ENCODE results near the gene FADS1. TPM values are rescaled to one million over a fixed set of nuclear protein-coding genes. Genes with fewer than 3 reads are reported as not detected.

The FADS1 gene
- total and polyA plus RNA-seq, 2 of the 8 experiments (the other 6 are each of a cell fraction or from before 2014, with no cell fraction given): 115 to 141 TPM

DNA sequence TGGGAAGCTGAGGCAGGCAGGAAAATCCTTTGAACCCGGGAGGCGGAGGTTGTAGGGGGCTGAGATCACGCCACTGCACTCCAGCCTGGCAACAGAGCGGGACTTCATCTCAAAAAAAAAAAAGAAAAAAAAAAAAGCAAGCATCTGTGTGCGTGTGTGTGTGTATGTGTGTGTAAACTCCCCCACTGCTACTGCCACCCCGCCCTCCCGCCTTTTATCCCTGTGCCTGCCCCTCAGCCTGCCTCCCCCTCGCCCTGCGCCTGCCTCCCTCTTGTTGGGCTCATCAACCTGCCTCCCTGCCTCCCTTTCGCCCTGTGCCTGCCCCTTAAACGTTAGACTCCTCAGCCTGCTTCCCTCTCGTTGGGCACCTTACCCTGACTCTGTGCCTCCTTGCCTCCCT is 42.4 kb downstream of the FADS1 start:
- WGBS, 2 experiments (ENCODE audit: extremely low coverage in 1 of 2, insufficient coverage in 1 of 2, insufficient read length in 1 of 2, insufficient replicate concordance in 2 of 2, low coverage in 1 of 2, low lambda C conversion rate in 2 of 2, missing lambda C conversion rate in 1 of 2): 83% methylated on average over 7 of the region's 12 CpGs; no CpG with 5 or more reads in 1 of the 2 experiments
- no peak for DNase-seq (ENCODE audit: low read depth in 1 of 2, low spot score in 2 of 2)
- ChIA-PET CTCF (ENCODE audit: partially characterized antibody) (interaction anchor here (1.2 to 7.2 kb wide), 7 partner anchors 10 to 25 kb away, joined by 3 to 52 read pairs (median 4); partner anchors contain the start of gene MYRF), POLR2A (ENCODE audit: partially characterized antibody) (interaction anchor here (0.8 to 4.0 kb wide), 2 partner anchors 14 to 192 kb away, joined by 3 to 16 read pairs; no protein-coding TSS in a partner anchor)
- H3K4me1 ChIP-seq (replicated peaks in 1 of 4; ENCODE audit: control insufficient read depth in 3 of 4, insufficient read depth in 4 of 4, low read length in 3 of 4): peaks cover 0 to 24% (median 12%) of the 10 kb centered on the region in 4 experiments; a peak in 6 of 7 replicates
- no peak overlapping the region for H3K18ac ChIP-seq (ENCODE audit: extremely low read depth, low read length)
- H3K56ac ChIP-seq (replicated peaks; ENCODE audit: insufficient read length, low read depth, low read length): no peak overlapping the region
- no peak overlapping the region for H4K8ac ChIP-seq (ENCODE audit: extremely low read depth, insufficient read depth, low read length)
- peak overlapping the region; percentile 25 for H4K91ac ChIP-seq (replicated peaks; ENCODE audit: insufficient read length, low read length)
- H2BK120ac ChIP-seq (replicated peaks; ENCODE audit: low read depth, low read length): no peak overlapping the region
- H3K4me3 ChIP-seq (ENCODE audit: extremely low read depth in 1 of 4, insufficient read depth in 2 of 4, low read depth in 3 of 4, low read length in 4 of 4): no peak overlapping the region
- no peak overlapping the region for H2BK20ac ChIP-seq (ENCODE audit: low read length)
- no peak for FAIRE-seq
- H2BK12ac ChIP-seq (ENCODE audit: low read depth, low read length): 0 out of 2 replicates have a peak overlapping the region, but pooled peaks have one; percentile 84
- 0 out of 2 replicates have a peak overlapping the region, but pooled peaks have one; percentile 39 for H2AK5ac ChIP-seq (ENCODE audit: low read depth, low read length)
- no peaks in the 10 kb centered on the region for H4K20me1 ChIP-seq (replicated peaks in 1 of 2; ENCODE audit: control insufficient read depth in 1 of 2, insufficient read depth in 2 of 2, low read length in 2 of 2)
- no peak overlapping the region for H3K9ac ChIP-seq (replicated peaks in 1 of 4; ENCODE audit: extremely low read depth in 1 of 4, low read depth in 3 of 4, low read length in 3 of 4)
- no peaks in the 10 kb centered on the region for H3K9me3 ChIP-seq (ENCODE audit: insufficient read depth in 2 of 2, low read depth in 1 of 2, low read length in 1 of 2)
- H3K36me3 ChIP-seq (ENCODE audit: control insufficient read depth in 2 of 4, insufficient read depth in 4 of 4, low read length in 3 of 4): no peaks in the 10 kb centered on the region
- no peak overlapping the region for H2AFZ ChIP-seq (ENCODE audit: low read length)
- H3K23ac ChIP-seq (ENCODE audit: insufficient read length): no peak overlapping the region
- no peak overlapping the region for H2BK5ac ChIP-seq (ENCODE audit: low read depth, low read length)
- H3K79me1 ChIP-seq (ENCODE audit: low read depth, low read length): no peaks in the 10 kb centered on the region
- H3K27me3 ChIP-seq (replicated peaks in 1 of 4; ENCODE audit: control insufficient read depth in 3 of 4, extremely low read depth in 1 of 4, insufficient read depth in 3 of 4, low read length in 3 of 4): no peaks in the 10 kb centered on the region; a peak in 1 of 7 replicates
- H3K23me2 ChIP-seq (ENCODE audit: low read depth, low read length): no peaks in the 10 kb centered on the region
- no peak overlapping the region for H4K5ac ChIP-seq (ENCODE audit: insufficient read length, low read depth, low read length)
- H3K79me2 ChIP-seq (ENCODE audit: control insufficient read depth in 1 of 2, insufficient read depth in 2 of 2, low read length in 2 of 2): no peaks in the 10 kb centered on the region
- TF ChIP-seq, protein P1, sequence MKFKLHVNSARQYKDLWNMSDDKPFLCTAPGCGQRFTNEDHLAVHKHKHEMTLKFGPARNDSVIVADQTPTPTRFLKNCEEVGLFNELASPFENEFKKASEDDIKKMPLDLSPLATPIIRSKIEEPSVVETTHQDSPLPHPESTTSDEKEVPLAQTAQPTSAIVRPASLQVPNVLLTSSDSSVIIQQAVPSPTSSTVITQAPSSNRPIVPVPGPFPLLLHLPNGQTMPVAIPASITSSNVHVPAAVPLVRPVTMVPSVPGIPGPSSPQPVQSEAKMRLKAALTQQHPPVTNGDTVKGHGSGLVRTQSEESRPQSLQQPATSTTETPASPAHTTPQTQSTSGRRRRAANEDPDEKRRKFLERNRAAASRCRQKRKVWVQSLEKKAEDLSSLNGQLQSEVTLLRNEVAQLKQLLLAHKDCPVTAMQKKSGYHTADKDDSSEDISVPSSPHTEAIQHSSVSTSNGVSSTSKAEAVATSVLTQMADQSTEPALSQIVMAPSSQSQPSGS (IDR thresholded peaks at IDR 0.05; ENCODE audit: low read length): no peak
- H3K4ac ChIP-seq (replicated peaks; ENCODE audit: insufficient read length, low read depth, low read length): no peak overlapping the region
- no peak overlapping the region for H3K14ac ChIP-seq (ENCODE audit: insufficient read length)
- no peak overlapping the region for H3K4me2 ChIP-seq (ENCODE audit: insufficient read depth in 1 of 2, low read depth in 2 of 2, low read length in 2 of 2)
- no peak overlapping the region for H3K27ac ChIP-seq (ENCODE audit: low read depth, low read length)
- H2BK15ac ChIP-seq (ENCODE audit: low read length): no peak overlapping the region
